Stomach (tissue), 9 donors: Measurements from ENCODE around the gene TBC1D1. TPM values are rescaled to one million over a fixed set of nuclear protein-coding genes. Genes with fewer than 3 reads are reported as not detected.

Experiments used
- DNase-seq, 2 donors: peaks; one replicate each; pipeline versions ENCODE4 v3.0.0 to v3.0.0-alpha.2; 2013 to 2019
- H3K27ac ChIP-seq, 5 donors: fragments of 200-600 bp in 4 of 5; sonication (generic) in 4 of 5; one replicate each; pipeline ENCODE4 v1.5.1; 2013 to 2019; ENCODE audit warnings: mild to moderate bottlenecking in 1 of 5, moderate library complexity in 1 of 5
- H3K27me3 ChIP-seq, 3 donors: fragments of 200-600 bp; sonication (generic); one replicate each; pipeline ENCODE4 v1.5.1; 2017 to 2019; ENCODE audit warnings: mixed run types in 1 of 3
- H3K36me3 ChIP-seq, 4 donors: fragments of 200-600 bp; sonication (generic); 1 replicate in 3 of 4; 2 replicates in 1 of 4; pipeline ENCODE4 v1.5.1; 2016 to 2019
- H3K4me1 ChIP-seq, 4 donors: fragments of 200-600 bp; sonication (generic); one replicate each; pipeline ENCODE4 v1.5.1; 2016 to 2019
- H3K4me3 ChIP-seq, 4 donors: fragments of 200-600 bp; sonication (generic) in 3 of 4; one replicate each; pipeline ENCODE4 v1.5.1; 2016 to 2019; ENCODE audit warnings: mild to moderate bottlenecking in 1 of 4
- H3K9me3 ChIP-seq, 4 donors: fragments of 200-600 bp; sonication (generic); one replicate each; pipeline ENCODE4 v1.5.1; 2016 to 2019
- EP300 ChIP-seq: sonication (generic); formaldehyde crosslinking; IDR thresholded peaks from one replicate; pipeline ENCODE4 v1.6.1; 2017; ENCODE audit warnings: antibody characterized with exemption
- POLR2A ChIP-seq, 4 donors: fragments of 450-650 bp; IDR thresholded peaks; one replicate each; pipeline ENCODE4 v1.6.1; 2016; ENCODE audit warnings: antibody characterized with exemption in 4 of 4, control low read depth in 2 of 4, mild to moderate bottlenecking in 1 of 4, moderate library complexity in 1 of 4
- POLR2AphosphoS5 ChIP-seq, 3 donors: sonication (generic); formaldehyde crosslinking; IDR thresholded peaks; one replicate each; pipeline ENCODE4 v1.6.1; 2016; ENCODE audit warnings: antibody characterized with exemption in 3 of 3
- WGBS, 5 donors: extraction: QIAGEN DNeasy Blood & Tissue Kit in 3 of 5; methylation state at CpG; one replicate each; pipeline versions ENCODE4 v1.1.5 to v1.1.7; 2013 to 2018; 5-methylcytosine and 5-hydroxymethylcytosine counted together
- intact Hi-C: fragments of 100-400 bp; cut with DNase I; formaldehyde crosslinking; loops from one replicate; pipeline ENCODE4 v1.15.1; 2023; ENCODE audit warnings: low total_unique reads
- polyA plus RNA-seq, 3 donors: library from polyadenylated mRNA; stranded (reverse); fragments of 200-250 nt; gene quantifications; one replicate each; pipeline ENCODE4 v1.2.3, GENCODE V29; 2013
- total RNA-seq, 5 donors: library from RNA; depleted of rRNA; stranded (reverse); fragments of >200 nt; gene quantifications; one replicate each; pipeline versions ENCODE4 v1.1.0 to v1.2.3, GENCODE V29; 2014 to 2016
- TF ChIP-seq, protein P1 (sequence below), 7 experiments: fragments of 450-650 bp in 4 of 7; fragments of 200-600 bp in 3 of 7; sonication (generic) in 3 of 7; IDR thresholded peaks; one replicate each; pipeline ENCODE4 v1.5.1; 2016 to 2019; ENCODE audit warnings: antibody characterized with exemption in 7 of 7, control low read depth in 2 of 7, mild to moderate bottlenecking in 1 of 7
- donor health status: healthy with polysubstance abuse.
- donor health status: Bipolar disorder and iron deficiency.
- donor health status: healthy.

The TBC1D1 gene
- total and polyA plus RNA-seq, 8 donors: 18.8 to 165 (median 49.5) TPM

DNA sequence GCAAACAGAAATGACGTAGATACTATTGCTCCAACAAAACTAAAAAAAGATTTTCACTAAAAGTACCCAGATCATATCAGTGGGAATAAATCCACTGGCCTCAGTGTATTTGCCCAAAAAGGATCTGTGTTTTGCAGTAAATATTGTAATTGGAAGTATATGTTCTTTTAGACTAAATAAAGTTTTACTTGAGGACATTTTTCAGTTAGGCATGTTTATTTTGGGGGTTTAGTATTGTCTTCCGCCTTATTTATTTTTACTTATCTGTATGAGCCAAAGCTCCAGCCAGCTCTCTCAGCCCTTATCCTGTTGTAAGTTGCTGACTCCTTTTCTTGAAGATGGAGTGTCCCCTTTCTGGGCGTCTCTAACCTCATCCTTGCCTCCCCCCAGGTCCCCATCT is 119.1 kb downstream of the TBC1D1 start:
- peak overlapping the region in 2 of 5 donors; percentile 57 to 72 for H3K27ac ChIP-seq

DNA sequence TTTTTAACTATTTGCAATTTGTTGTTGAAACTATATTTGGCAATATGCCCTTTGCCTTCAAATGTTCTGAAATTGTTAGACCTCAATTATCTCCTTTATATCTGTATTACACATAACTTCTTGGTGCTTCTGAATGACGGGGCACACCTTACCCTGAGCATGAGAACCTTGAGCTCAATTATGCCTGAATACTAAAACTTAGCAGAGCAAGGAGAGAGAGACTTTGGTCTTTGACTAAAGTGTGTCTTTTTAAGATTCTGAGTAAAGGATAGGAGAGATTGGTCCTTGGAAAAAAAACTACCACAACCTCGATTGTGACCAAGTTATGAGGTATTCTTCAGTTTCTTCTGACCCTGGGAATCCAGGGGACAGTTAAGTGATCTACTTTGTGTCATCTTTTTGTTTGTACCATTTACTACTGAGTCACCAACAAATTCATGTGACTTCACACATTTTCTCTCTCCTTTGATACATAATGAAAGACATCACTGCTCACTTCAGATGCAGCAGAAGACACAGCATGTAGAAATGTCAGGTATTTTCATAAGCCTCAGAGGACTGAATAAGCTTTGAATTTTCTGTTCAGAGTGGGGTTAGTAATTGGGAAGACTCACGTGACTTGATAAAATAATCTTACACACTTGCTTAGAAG is 120.8 kb downstream of the TBC1D1 start:
- H3K36me3 ChIP-seq: peaks cover 0 to 24% (median 13%) of the 10 kb centered on the region in 4 donors
- H3K27me3 ChIP-seq: no peaks in the 10 kb centered on the region
- H3K9me3 ChIP-seq: no peaks in the 10 kb centered on the region
- WGBS, 5 donors: 69 to 88% (median 80%) methylated on average over 3 of the region's 3 CpGs
- TF ChIP-seq POLR2A (IDR thresholded peaks at IDR 0.05): no peak
- TF ChIP-seq, protein P1, sequence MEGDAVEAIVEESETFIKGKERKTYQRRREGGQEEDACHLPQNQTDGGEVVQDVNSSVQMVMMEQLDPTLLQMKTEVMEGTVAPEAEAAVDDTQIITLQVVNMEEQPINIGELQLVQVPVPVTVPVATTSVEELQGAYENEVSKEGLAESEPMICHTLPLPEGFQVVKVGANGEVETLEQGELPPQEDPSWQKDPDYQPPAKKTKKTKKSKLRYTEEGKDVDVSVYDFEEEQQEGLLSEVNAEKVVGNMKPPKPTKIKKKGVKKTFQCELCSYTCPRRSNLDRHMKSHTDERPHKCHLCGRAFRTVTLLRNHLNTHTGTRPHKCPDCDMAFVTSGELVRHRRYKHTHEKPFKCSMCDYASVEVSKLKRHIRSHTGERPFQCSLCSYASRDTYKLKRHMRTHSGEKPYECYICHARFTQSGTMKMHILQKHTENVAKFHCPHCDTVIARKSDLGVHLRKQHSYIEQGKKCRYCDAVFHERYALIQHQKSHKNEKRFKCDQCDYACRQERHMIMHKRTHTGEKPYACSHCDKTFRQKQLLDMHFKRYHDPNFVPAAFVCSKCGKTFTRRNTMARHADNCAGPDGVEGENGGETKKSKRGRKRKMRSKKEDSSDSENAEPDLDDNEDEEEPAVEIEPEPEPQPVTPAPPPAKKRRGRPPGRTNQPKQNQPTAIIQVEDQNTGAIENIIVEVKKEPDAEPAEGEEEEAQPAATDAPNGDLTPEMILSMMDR (IDR thresholded peaks at IDR 0.05): no peak
- intact Hi-C loops: no loop called here
- no peak overlapping the region for H3K4me3 ChIP-seq
- DNase-seq: no peak
- no peak overlapping the region for H3K27ac ChIP-seq
- H3K4me1 ChIP-seq: peaks cover 8 to 62% (median 38%) of the 10 kb centered on the region in 4 donors

More for the DNA sequence above, 119.1 kb downstream of the TBC1D1 start:
- Histone ChIP-seq H3K4me1 (peaks cover 14 to 64% (median 38%) of the 10 kb centered on the region in 4 donors), H3K9me3 (no peaks in the 10 kb centered on the region), H3K27me3 (no peaks in the 10 kb centered on the region), H3K4me3 (no peak overlapping the region), H3K36me3 (peaks cover 0 to 9% (median 6%) of the 10 kb centered on the region in 4 donors)
- WGBS, 5 donors: 55 to 64% (median 56%) methylated on average over 3 of the region's 3 CpGs
- intact Hi-C loops: no loop called here
- TF ChIP-seq POLR2AphosphoS5 (IDR thresholded peaks at IDR 0.05) (no peak), POLR2A (IDR thresholded peaks at IDR 0.05) (no peak), EP300 (no peak)
- TF ChIP-seq, protein P1 (IDR thresholded peaks at IDR 0.05): no peak
- DNase-seq: no peak

DNA sequence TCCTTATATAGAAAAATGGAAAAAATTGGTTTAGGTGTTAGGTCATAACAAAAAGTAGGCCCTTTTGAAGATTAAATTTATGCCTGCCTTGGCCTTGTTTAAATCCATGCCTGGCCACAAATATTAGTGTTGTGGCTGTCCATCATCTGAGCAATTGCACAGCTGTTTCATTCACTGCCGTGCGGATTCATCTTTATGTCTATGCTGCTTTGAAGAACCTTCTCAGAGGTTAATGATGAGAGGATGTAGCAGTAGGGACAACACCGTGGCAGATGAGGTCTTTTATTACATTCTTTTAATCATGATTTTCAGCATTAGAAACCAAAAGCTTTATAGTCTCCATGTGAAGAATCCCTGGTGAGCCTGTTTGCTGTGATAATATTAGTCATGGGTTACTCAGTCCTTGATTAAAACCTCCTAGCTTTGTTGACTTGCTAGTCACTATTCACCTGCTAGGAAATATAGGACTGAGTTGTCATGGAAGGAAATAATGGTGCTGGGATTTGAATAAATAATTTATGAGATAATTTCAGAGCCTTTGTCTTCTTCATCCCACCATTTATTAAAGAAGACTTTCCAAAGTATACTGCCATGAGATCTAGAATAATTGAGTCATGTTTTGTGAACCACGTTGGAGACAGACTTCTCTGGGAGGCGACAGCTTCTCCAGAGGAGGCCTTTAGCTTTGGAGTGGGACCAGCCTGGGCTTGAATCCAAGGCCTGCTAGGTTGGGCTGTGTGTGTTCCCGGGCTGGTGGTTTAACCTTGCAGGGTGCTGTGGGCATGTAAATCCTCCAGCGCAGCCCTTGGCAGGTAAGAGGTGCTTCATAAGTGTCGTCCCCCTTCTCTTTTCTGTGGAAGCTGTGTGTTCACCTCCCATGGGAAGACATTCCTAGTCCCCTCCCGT is 122.8 kb downstream of the TBC1D1 start:
- Histone ChIP-seq H3K27me3 (no peaks in the 10 kb centered on the region), H3K36me3 (peaks cover 0 to 37% (median 17%) of the 10 kb centered on the region in 4 donors), H3K4me1 (peaks cover 8 to 48% (median 27%) of the 10 kb centered on the region in 4 donors), H3K4me3 (no peak overlapping the region), H3K9me3 (no peaks in the 10 kb centered on the region), H3K27ac (peak overlapping the region; percentile 26 to 62 (median 61))
- 48 to 61% (median 55%) methylated on average over 9 of the region's 9 CpGs for WGBS, 5 donors
- peak in 1 of 2 donors; percentile 85 for DNase-seq
- intact Hi-C loops: no loop called here
- no peak for TF ChIP-seq EP300
- TF ChIP-seq POLR2A (IDR thresholded peaks at IDR 0.05): no peak
- TF ChIP-seq, protein P1 (IDR thresholded peaks at IDR 0.05): no peak
- TF ChIP-seq POLR2AphosphoS5 (IDR thresholded peaks at IDR 0.05): no peak

DNA sequence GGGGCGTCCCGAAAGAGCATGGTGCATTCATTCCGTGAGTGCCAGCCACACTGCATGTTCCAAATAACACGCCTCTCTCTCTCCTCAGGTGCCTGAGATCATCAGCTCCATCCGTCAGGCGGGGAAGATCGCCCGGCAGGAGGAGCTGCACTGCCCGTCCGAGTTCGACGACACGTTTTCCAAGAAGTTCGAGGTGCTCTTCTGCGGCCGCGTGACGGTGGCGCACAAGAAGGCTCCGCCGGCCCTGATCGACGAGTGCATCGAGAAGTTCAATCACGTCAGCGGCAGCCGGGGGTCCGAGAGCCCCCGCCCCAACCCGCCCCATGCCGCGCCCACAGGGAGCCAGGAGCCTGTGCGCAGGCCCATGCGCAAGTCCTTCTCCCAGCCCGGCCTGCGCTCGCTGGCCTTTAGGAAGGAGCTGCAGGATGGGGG is 123.6 kb downstream of the TBC1D1 start:
- Histone ChIP-seq H3K36me3 (peaks cover 0 to 37% (median 17%) of the 10 kb centered on the region in 4 donors), H3K27me3 (no peaks in the 10 kb centered on the region), H3K9me3 (no peaks in the 10 kb centered on the region), H3K4me3 (no peak overlapping the region), H3K4me1 (peaks cover 8 to 42% (median 22%) of the 10 kb centered on the region in 4 donors), H3K27ac (peak overlapping the region; percentile 26 to 62 (median 61))
- TF ChIP-seq POLR2AphosphoS5 (IDR thresholded peaks at IDR 0.05) (no peak), EP300 (no peak), POLR2A (IDR thresholded peaks at IDR 0.05) (no peak)
- TF ChIP-seq, protein P1 (IDR thresholded peaks at IDR 0.05): no peak
- no peak for DNase-seq
- WGBS, 5 donors: 86 to 93% (median 91%) methylated on average over 37 of the region's 37 CpGs
- intact Hi-C loops: no loop called here
